OCI-LY3 (cell line): ENCODE data around the gene PRDM11.

Experiments used
- EZH2phosphoT487 ChIP-seq: fragments of 200-600 bp; shearing (Covaris generic); IDR thresholded peaks from 2 replicates; pipeline ENCODE4 v1.6.1; 2018; ENCODE audit warnings: antibody characterized with exemption, mixed run types, low read depth
- TF ChIP-seq, protein P1 (sequence below): fragments of 200-600, 300-600 bp; sonication (generic); IDR thresholded peaks from 2 replicates; pipeline ENCODE4 v1.5.1; 2014; ENCODE audit warnings: antibody characterized with exemption, low read length, low read depth

DNA sequence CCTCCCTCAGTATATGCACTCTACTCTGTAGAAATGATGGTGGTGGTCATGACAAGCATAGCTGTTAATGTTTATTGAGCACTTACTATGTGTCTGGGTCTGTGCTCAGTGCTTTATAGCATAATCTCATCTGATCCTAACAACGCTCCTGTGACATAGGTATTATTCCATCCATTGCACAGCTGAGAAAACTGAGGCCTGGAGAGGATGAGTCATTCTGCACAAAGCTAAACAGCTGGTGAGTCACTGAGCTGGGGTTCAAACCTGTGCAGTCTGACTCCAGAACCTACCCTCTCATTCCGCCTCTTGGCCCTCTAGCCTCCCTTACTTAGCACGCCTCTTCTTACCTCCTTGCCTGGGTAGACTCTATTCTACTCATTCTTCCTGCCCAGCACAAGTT is 41.7 kb downstream of the PRDM11 start:
- TF ChIP-seq, protein P1, sequence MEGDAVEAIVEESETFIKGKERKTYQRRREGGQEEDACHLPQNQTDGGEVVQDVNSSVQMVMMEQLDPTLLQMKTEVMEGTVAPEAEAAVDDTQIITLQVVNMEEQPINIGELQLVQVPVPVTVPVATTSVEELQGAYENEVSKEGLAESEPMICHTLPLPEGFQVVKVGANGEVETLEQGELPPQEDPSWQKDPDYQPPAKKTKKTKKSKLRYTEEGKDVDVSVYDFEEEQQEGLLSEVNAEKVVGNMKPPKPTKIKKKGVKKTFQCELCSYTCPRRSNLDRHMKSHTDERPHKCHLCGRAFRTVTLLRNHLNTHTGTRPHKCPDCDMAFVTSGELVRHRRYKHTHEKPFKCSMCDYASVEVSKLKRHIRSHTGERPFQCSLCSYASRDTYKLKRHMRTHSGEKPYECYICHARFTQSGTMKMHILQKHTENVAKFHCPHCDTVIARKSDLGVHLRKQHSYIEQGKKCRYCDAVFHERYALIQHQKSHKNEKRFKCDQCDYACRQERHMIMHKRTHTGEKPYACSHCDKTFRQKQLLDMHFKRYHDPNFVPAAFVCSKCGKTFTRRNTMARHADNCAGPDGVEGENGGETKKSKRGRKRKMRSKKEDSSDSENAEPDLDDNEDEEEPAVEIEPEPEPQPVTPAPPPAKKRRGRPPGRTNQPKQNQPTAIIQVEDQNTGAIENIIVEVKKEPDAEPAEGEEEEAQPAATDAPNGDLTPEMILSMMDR = no peak
- no peak for TF ChIP-seq EZH2phosphoT487
